ENCODE measurements around the gene RAB11FIP3.

RAB11FIP3 gene

GRCh38 chr16:519841-520687 lies 94.6 kb downstream of the RAB11FIP3 start:
- DNase-seq = no peak

- no peak for DNase-seq
Measured at GRCh38 chr16:520847-521246, 95.4 kb downstream of the RAB11FIP3 start.

GRCh38 chr16:521381-522210 lies 96.1 kb downstream of the RAB11FIP3 start:
- DNase-seq = no peak

GRCh38 chr16:522320-523096 lies 97.1 kb downstream of the RAB11FIP3 start:
- peak; percentile 48 for DNase-seq

GRCh38 chr16:523097-523741 lies 97.8 kb downstream of the RAB11FIP3 start:
- DNase-seq = no peak

GRCh38 chr16:524274-525040 lies 99.0 kb downstream of the RAB11FIP3 start:
- no peak for DNase-seq

GRCh38 chr16:525123-525519 lies 99.7 kb downstream of the RAB11FIP3 start:
- no peak for DNase-seq

- no peak for DNase-seq
Measured at GRCh38 chr16:525520-526180, 100.2 kb downstream of the RAB11FIP3 start.

GRCh38 chr16:526181-527014 lies 100.9 kb downstream of the RAB11FIP3 start:
- peak; percentile 63 for DNase-seq

GRCh38 chr16:527015-527903 lies 101.8 kb downstream of the RAB11FIP3 start, which contains the start of gene CAPN15:
Gene CAPN15, plus strand, starts transcription at chr16:527712. Its CDS starts 19,127 bp downstream, at chr16:546839.
- DNase-seq = peak; percentile 91

GRCh38 chr16:528111-529011 lies 102.9 kb downstream of the RAB11FIP3 start:
- peak; percentile 46 for DNase-seq

- peak; percentile 19 for DNase-seq
Measured at GRCh38 chr16:529012-529575, 103.6 kb downstream of the RAB11FIP3 start.

- DNase-seq = no peak
Measured at GRCh38 chr16:530111-530817, 104.8 kb downstream of the RAB11FIP3 start.

GRCh38 chr16:531494-532125 lies 106.2 kb downstream of the RAB11FIP3 start:
- DNase-seq = no peak

GRCh38 chr16:533391-534123 lies 108.1 kb downstream of the RAB11FIP3 start:
- no peak for DNase-seq

GRCh38 chr16:534135-534534 lies 108.7 kb downstream of the RAB11FIP3 start:
- DNase-seq = no peak
